HUDEP-2 (cell line): ENCODE results near the gene SLC2A13.
"Not testable (repeated sequence)": the region's sequence is repeated elsewhere in the genome, so short reads cannot be mapped to it uniquely, and the experiment has no call there.

Experiments used
- DNase-seq, 76 experiments: peaks; one replicate each; lab custom pipeline; 2025; ENCODE audit not compliant: unreplicated experiment in 76 of 76; lab: John Stamatoyannopoulos, UW

Gene SLC2A13

DNA sequence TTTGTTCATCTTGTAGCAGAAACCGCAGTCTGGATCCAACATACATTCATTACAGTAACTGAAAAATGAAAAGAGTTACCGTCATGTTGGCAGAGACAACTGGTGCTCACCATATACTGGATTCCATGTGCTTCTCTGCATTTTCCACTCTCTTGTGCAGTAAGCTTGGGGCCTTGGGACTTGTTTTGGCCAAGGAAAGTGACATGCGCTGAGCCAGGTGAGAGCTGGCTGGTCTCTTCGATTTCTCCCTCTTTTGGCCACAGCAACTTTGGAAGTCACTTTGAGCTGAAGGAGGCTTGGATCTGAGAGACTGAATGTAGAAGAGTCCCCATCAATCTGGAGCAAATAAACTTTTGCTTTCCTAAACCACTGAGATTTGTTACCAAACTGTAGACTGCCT lies 275.7 kb downstream of the SLC2A13 start:
- DNase-seq = no peak

DNA sequence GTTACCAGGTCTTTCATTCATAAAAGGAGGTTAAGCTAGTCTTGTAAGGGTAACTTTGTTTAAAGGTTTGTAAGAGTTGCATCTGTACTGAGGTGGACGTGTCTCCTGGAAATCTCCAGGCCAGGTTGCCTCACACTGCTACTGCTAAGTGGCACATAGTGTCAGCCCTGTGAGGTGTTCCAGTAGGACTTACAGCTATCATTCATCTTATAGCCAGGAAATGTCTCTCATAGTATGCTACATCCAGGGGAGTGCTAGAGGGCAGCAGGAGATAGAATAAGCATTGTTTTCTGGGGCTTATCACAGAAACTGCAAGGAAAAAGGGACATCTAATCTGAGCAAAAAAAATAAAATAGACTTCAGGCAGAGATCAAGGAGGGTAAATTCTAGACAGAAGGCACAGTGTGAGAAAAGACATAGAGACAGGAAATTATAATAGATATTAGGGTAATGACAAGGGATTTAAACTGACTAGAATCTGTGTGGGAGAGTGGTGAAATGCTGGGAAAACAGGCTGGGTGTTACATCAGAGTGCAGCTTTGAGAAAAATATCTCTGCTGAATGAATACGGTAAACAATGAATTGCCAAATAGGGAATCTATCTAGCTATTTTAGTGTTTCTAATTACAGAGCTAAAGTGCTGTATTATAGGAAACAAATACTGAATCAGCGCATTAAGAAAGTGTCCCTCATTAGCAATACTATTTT lies 281.2 kb downstream of the SLC2A13 start:
- DNase-seq = no peak

DNA sequence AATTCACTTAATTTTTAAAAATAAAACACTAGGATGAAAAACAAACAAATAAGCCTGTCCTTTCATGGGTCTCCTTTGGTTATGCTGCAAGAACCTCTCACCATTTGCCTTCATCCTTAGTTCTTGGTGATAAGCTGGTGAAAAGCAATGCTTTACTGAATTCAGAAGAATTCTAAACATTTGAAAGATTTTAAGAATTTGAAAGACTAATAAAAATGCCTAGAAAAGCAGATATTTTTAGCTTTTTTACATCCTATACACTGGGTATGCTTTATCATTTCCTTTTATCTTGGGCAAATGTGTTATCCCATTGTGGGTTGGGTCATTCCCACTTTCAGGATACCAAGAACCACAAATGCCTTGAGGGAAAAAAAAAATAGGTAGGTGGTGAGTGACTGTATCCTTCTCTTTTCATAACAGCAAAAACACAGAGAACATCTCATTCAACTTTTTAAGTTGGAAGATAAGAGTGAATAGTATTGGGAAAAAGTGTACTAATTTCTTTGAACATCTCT lies 289.2 kb downstream of the SLC2A13 start:
- DNase-seq = no peak

- DNase-seq = no peak
Measured at GRCh38 chr12:39815746-39816145, 290.1 kb downstream of the SLC2A13 start.

DNA sequence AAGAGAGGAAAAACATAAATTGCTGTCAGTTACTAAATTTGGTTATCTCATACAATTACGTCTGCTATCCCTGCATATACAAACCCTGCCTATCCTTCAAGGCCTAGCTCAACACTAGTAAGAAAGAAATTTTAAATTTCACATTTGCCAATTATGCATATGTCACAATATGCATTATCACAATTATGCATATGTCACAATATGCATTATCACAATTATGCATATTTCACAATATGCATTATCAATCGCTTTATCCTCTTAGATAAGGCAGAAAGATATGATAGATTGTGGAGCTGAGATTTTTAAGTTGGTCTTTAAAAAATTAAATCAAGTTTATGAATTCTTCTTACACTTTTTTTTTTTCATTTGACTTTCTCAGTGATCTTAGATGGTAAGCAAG lies 291.3 kb downstream of the SLC2A13 start:
- no peak for DNase-seq

GRCh38 chr12:39813776-39814175 lies 292.1 kb downstream of the SLC2A13 start:
- DNase-seq = no peak

DNA sequence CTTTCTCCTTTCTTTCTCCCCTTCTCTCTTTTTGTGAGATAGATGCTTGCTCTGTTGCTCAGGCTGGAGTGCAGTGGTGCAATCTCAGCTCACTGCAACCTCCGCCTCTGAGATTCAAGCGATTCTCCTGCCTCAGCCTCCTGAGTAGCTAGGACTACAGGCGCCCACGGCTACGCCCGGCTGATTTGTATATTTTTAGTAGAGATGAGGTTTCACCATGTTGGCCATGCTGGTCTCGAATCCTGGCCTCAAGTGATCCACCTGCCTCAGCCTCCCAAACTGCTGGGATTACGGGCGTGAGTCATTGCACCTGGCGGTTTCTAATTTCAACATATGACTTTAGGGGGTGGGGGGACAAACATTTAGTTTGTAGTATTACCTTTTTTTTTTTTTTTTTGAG lies 293.4 kb downstream of the SLC2A13 start:
- DNase-seq = not testable (repeated sequence)

DNA sequence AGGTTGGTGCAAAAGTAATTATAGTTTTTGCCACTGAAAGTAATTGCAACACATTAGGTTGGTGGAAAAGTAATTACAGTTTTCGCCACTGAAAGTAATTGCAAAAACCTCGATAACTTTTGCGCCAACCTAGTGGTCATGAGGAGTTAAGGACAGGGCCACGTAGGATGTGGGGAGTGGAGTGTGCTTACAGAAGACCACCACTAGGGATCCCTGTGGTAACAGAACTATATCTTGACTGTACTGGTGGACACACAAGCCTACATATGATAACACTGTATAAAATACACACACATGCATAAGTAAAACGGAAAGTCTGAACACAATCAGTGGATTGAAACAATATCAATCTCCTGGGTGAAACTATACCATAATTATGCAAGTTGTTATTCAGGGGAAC lies 298.8 kb downstream of the SLC2A13 start:
- DNase-seq = peak in 7 of 76 experiments; percentile 2 to 25 (median 12)

GRCh38 chr12:39805651-39806050 lies 300.2 kb downstream of the SLC2A13 start:
- no peak for DNase-seq

- no peak for DNase-seq
Measured at GRCh38 chr12:39804898-39805297, 301.0 kb downstream of the SLC2A13 start.

- no peak for DNase-seq
Measured at GRCh38 chr12:39804479-39804878, 301.4 kb downstream of the SLC2A13 start.

GRCh38 chr12:39803151-39803550 lies 302.7 kb downstream of the SLC2A13 start:
- DNase-seq = no peak

DNA sequence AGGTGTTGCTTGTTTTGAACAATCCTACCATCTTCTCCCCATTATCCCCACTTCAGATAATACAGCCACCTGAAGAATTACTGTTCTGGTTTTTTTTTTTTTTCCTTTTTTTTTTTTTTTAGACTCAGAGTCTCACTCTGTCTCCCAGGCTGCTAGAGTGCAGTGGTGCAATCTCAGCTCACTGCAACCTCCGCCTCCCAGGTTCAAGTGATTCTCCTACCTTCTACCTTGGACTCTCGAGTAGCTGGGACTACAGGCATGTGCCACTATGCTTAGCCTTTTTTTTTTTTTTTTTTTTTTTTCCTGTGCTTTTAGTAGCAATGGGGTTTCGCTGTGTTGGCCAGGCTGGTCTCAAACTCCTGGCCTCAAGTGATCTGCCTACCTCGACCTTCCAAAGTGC lies 306.9 kb downstream of the SLC2A13 start:
- DNase-seq = no peak

DNA sequence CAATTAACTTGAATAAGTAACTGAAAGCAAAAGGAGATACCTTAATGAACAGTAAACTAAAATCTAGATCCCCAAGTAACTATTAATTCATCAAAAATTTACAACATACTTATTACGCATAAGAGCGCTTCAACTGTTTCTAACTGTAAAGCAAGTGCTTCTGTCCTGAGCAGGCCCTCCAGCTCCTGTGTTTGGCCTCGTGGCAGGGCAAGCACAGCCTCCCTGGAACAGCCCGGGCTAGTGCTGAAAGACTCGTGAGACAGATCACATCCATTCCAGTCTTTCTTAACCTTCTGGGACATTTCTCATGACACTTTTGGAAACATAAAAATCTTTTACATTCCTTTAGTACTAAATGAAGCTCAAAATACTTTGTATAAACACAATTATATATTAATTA lies 307.5 kb downstream of the SLC2A13 start:
- DNase-seq = no peak

DNA sequence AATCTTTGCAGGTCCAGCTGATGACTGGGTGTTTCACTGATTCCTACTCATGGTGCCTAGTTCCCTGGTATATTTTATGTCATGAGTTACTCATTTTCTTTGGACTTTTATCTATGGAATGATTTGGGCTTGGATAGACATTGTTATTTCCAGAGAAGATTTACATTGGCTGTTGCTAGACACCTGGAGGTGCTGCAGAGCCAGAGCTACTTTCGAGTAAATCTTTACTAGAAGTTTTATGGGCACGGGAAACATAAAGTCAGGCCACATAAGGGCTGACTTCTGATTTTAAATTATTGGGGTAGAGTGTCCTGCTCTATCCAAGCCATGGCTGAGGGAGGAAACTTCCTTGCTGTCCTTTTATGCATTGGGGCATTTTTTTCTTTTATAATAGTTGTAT lies 310.4 kb downstream of the SLC2A13 start:
- no peak for DNase-seq

DNA sequence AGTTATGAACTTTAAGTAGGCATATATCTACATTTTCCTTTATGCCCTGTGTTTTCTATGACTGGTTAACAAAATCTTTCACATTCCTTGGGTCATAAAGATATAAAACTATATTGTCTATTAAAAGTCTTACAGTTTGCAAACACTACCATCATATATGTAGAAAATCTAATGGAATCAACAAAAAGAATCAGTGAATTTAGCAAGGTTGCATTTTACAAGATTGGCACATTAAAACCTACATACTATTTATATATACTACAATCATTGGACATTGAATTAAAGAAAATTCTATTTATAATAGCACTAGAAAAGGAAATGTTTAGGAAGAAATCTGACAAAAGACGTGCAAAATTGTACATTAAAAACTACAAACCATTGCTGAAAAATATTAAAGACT lies 312.9 kb downstream of the SLC2A13 start:
- no peak for DNase-seq

DNA sequence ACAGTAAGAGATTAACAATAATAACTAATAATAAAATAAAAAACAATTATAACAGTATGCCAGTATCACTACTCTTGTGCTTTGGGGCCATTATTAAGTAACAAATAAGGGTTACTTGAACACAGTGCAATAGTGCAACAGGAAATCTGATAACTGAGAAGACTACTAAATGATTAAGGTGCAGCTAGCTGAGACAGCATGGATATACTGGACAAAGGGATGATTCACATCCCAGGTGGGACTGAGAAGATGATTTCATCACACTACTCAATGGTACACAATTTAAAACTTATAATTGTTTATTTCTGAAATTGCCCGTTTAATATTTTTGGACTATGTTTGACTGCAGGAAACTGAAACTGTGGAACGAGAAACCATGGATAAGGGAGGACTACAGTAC lies 317.6 kb downstream of the SLC2A13 start:
- no peak for DNase-seq

DNA sequence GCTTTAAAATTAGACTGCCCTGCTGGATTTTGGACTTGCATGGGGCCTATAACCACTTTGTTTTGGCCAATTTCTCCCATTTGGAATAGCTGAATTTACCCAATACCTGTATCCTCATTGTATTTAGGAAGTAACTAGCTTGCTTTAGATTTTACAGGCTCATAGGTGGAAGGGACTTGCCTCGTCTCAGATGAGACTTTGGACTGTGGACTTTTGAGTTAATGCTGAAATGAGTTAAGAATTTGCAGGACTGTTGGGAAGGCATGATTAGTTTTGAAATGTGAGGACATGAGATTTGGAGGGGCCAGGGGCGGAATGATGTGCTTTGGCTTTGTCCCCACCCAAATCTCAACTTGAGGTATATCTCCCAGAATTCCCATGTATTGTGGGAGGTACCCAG lies 320.1 kb downstream of the SLC2A13 start:
- not testable (repeated sequence) for DNase-seq

- DNase-seq = no peak
Measured at GRCh38 chr12:39782026-39782545, 323.8 kb downstream of the SLC2A13 start.

GRCh38 chr12:39780913-39781446 lies 324.9 kb downstream of the SLC2A13 start:
- DNase-seq = no peak

DNA sequence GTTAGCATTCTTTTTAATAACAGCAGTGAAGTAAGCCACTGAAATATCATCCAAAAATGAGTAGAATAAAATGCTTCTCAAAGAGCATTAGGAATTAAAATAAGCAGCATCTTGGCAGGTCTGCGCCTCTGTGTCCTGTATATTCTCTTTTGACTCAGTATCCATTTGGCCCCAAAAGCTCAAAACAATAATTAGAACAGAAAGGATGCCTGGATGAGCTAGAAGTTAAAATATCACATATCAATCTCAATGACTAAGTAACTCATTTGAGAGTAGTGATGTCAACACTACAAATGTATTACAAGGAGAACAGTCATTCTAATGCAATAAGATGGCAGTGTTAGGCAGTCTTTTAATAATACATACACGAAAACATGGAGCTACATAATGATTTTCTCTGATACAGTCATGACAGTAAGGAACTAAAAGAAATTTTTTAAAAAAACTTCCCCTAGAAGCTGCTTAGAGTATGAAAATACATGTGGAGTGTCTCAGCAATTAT lies 325.4 kb downstream of the SLC2A13 start:
- DNase-seq = no peak

GRCh38 chr12:39779768-39780340 lies 326.0 kb downstream of the SLC2A13 start:
- DNase-seq = no peak
